GM12801 (cell line): ENCODE results near the gene CCR3.

Source experiments
- TF ChIP-seq, protein P1 (sequence below): IDR thresholded peaks from one replicate; pipeline ENCODE4 v1.5.1; 2011; ENCODE audit warnings: control low read depth; ENCODE audit not compliant: insufficient read length; ENCODE audit errors: extremely low read depth

Gene CCR3

DNA sequence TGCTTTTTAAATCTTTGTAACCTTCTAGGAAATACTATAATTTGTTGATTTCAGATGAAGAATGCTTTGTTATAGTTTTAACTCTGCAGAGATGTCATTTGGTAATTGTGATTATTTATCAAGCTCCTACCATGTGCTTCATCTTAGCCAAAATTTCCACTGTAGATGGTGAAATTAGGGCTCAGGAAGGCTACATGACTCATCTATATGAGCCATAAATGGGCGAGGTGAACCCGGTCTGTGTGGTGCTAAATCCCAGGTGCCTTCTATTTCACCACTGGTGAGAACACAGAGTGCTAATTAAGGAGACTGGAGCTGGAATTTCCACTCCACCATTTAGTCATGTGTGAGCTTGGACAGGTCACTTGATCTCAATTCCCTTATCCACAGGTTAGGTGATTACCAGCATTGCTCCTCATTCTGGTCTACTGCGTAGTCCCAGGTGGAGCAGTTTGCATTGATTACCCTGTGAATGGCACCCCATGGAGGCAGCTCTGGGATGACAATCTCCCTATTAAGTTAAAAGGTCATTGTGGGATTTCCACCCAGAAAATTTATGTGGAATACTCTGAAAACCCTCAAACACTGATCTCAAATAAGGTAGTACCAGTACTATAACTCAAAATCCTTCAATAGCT lies 2.8 kb upstream of the CCR3 start:
- TF ChIP-seq, protein P1, sequence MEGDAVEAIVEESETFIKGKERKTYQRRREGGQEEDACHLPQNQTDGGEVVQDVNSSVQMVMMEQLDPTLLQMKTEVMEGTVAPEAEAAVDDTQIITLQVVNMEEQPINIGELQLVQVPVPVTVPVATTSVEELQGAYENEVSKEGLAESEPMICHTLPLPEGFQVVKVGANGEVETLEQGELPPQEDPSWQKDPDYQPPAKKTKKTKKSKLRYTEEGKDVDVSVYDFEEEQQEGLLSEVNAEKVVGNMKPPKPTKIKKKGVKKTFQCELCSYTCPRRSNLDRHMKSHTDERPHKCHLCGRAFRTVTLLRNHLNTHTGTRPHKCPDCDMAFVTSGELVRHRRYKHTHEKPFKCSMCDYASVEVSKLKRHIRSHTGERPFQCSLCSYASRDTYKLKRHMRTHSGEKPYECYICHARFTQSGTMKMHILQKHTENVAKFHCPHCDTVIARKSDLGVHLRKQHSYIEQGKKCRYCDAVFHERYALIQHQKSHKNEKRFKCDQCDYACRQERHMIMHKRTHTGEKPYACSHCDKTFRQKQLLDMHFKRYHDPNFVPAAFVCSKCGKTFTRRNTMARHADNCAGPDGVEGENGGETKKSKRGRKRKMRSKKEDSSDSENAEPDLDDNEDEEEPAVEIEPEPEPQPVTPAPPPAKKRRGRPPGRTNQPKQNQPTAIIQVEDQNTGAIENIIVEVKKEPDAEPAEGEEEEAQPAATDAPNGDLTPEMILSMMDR, result no peak

DNA sequence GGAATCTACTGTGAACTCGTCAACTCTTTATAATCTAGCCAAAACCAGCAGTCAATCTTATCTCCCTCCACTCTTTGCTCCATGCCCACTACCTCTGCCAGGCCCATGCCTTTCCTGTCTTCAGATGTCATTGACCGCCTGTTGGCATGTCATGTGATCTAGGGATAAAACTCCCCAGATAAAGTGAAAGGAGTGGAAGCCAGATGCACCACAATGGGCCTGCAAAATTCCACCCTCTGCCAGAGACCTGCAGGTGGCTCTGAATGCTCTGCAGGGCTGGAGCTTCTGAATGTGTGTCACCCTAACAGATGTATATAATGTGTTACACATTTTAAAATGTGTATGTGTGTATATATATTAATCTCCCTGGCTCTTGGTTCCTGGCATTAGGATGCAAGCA lies 2.3 kb upstream of the CCR3 start:
- TF ChIP-seq, protein P1, result no peak

DNA sequence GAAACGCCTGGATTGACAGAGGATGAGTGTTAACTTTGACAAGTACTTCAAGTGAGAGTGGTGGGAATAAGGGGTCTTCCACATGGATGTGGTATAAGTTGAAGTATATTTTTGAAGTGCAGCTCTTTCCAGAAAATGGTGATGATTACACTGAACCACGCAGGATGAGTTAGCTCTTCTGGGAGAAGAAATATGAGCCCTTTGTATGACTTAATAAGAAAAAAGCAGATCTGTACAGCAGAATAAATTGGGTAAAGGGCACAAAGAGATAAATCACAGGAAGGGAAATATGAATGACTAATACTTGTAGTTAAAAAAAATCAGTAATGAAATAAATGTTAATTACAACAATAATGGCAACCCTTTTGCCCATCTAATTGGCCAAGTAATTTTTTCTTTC lies 1.3 kb downstream of the CCR3 start:
- TF ChIP-seq, protein P1, result no peak

DNA sequence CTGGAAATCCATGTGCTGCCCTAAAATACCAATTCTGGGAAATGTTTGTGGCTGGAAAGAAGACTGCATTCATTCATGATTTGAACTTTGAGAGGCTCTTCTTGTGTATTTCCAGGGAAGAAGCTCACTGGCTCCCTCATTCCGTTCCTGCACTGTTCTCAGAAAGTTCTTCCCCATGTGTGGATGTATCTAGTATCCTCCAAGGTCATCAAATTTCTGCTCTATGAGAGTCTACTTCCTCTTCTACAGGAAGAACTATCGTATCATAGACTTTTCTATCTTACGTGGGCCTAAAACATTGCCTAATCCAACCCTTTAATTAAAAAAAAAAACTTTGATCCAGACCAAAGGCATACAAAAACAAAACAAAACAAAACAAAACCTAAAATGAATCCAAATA lies 2.9 kb downstream of the CCR3 start:
- TF ChIP-seq, protein P1, result no peak

DNA sequence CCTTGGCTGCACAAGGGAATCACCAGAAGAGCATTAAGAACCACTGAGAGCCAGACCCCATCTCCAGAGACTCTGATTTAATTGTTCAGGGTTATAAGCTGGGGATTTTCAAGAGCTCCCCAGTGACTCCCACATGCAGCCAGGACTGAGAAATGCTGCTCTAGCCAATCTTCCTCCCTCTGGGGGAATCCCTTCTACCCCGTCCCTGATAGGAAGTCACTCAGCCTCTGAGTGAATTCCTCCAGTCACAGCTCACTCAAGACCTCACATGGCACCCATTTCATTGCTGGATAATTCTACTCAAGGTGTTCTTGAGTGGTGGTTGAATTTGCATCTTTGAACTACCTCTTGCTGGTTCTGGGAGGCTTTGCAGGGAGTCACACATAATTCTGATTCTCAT lies 10.7 kb downstream of the CCR3 start:
- TF ChIP-seq, protein P1, result no peak

DNA sequence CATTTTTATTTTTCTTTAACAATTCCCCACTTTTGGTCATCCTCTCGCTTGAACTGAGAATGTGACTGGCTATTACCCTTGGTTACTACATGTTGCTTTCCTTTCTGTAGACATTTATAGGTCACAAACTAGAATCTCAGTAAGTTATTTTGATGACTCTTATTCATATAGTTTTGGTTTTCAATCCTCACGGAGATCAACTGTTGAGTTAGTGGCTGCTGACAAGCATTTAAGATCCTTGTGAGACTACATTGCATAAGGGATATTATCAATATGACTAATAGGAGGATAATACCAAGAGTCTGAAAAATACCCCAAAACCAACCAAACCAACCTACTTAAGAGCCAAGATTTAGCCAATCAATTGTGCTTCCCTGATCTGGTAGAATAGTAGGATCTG lies 16.3 kb downstream of the CCR3 start:
- TF ChIP-seq, protein P1, result no peak

DNA sequence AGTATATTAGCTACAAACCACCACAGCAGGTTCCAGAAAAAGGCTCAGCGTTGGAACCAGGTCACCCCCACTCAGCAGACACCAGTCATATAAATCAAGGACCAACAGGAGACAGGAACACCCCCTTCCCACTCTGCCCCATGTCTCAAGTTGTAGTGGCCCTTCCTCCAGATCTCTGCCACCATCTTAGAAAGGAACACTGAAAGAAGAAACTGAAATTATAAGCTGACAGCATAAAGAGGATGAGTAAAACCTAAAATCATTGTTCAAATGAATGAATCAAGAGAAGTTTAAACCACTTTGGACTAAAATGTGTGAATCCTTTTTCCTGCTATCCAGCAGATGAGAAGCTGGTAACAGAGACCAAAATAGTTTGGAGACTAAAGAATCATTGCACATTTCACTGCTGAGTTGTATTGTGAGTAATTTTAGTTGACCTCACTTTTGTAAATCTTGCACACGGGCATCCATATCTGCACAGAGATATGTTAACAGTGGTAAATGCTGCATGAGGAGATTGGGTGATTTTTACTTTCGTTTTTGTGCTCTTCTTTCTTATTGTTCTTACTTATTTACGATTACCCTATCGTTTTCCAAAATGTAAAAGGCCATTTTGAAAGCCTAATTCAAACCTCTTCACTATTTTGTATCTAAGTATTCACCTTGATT lies 19.8 kb downstream of the CCR3 start:
- TF ChIP-seq, protein P1, result no peak
